CD4-positive, alpha-beta T cell (primary cell): ENCODE data around the gene SPECC1L. TPM values are rescaled to one million over a fixed set of nuclear protein-coding genes. Genes with fewer than 3 reads are reported as not detected.
A peak's percentile ranks its signal among the peaks of the same experiment; 100 is the strongest.

ENCODE experiments used
- ATAC-seq: fragments of 200-7000 bp; cut with Tn5 transposase; one replicate; pipeline ENCODE4 v1.10.0; 2022; ENCODE audit warnings: mild to moderate bottlenecking; ENCODE audit not compliant: poor library complexity
- CTCF ChIA-PET: fragments of 350-600 bp; sonication (Branson Sonifier 250); formaldehyde crosslinking; loops from one replicate; lab custom pipeline; 2021; ENCODE audit warnings: antibody characterized with exemption, inconsistent platforms; lab: Charles Lee
- POLR2A ChIA-PET: fragments of 350-600 bp; sonication (Branson Sonifier 250); formaldehyde crosslinking; loops from one replicate; lab custom pipeline; 2021; ENCODE audit warnings: antibody characterized with exemption, inconsistent platforms; lab: Charles Lee
- DNase-seq, 14 experiments: peaks; one replicate each; pipeline ENCODE4 v3.0.0-alpha.2; 2013 to 2020; ENCODE audit warnings: mixed read lengths in 2 of 14
- H3K27ac ChIP-seq, 2 donors: one replicate each; pipeline versions ENCODE4 v1.5.1 to v1.7.0; 2013; ENCODE audit warnings: low read length in 2 of 2, low read depth in 1 of 2, mild to moderate bottlenecking in 1 of 2
- H3K27me3 ChIP-seq, 2 experiments: 1 replicate in 1 of 2; 2 replicates in 1 of 2; pipeline versions ENCODE4 v1.6.1 to v1.7.0; 2013; ENCODE audit warnings: low read length in 2 of 2, control low read depth in 1 of 2, mild to moderate bottlenecking in 1 of 2, moderate library complexity in 1 of 2; ENCODE audit not compliant: insufficient read depth in 2 of 2, control insufficient read depth in 1 of 2
- H3K36me3 ChIP-seq: one replicate; pipeline ENCODE4 v1.6.1; 2013; ENCODE audit warnings: low read length, control low read depth; ENCODE audit not compliant: insufficient read depth
- H3K4me1 ChIP-seq: one replicate; pipeline ENCODE4 v1.6.1; 2013; ENCODE audit warnings: low read length, control low read depth; ENCODE audit not compliant: insufficient read depth
- H3K4me3 ChIP-seq: one replicate; pipeline ENCODE4 v1.5.1; 2013; ENCODE audit warnings: mild to moderate bottlenecking, low read length, moderate library complexity
- H3K9me3 ChIP-seq, 2 experiments: 1 replicate in 1 of 2; 2 replicates in 1 of 2; pipeline versions ENCODE4 v1.6.1 to v1.7.0; 2013; ENCODE audit warnings: low read length in 2 of 2, mild to moderate bottlenecking in 2 of 2, control low read depth in 1 of 2, moderate library complexity in 1 of 2; ENCODE audit not compliant: control insufficient read depth in 1 of 2, insufficient read depth in 1 of 2
- H3K27ac Mint-ChIP-seq: one replicate; pipeline ENCODE4 v1.8.0; 2020; ENCODE audit warnings: mixed read lengths
- H3K27me3 Mint-ChIP-seq: one replicate; pipeline ENCODE4 v1.8.0; 2021; ENCODE audit warnings: mixed read lengths
- H3K36me3 Mint-ChIP-seq: one replicate; pipeline ENCODE4 v1.8.0; 2021; ENCODE audit warnings: low read depth, mixed read lengths
- H3K4me1 Mint-ChIP-seq: one replicate; pipeline ENCODE4 v1.8.0; 2021; ENCODE audit warnings: low read depth, mixed read lengths
- H3K4me3 Mint-ChIP-seq: one replicate; pipeline ENCODE4 v1.8.0; 2020; ENCODE audit warnings: mild to moderate bottlenecking, mixed read lengths
- H3K9me3 Mint-ChIP-seq: one replicate; pipeline ENCODE4 v1.8.0; 2020; ENCODE audit warnings: mixed read lengths
- intact Hi-C, 2 experiments: fragments of 100-400 bp; cut with DNase I in 1 of 2; cut with micrococcal nuclease in 1 of 2; formaldehyde crosslinking; loops; one replicate each; pipeline versions ENCODE4 v1.15.1 to v1.9.0; 2023 to 2025; cut with DNase I, micrococcal nuclease
- total RNA-seq, 174 experiments: library from RNA in 2 of 174; stranded (reverse) in 2 of 174; gene quantifications; one replicate each; pipeline ENCODE4 v1.2.3 and lab custom pipeline; 2021 to 2026
- TF ChIP-seq, protein P1 (sequence below): fragments of 200-600 bp; IDR thresholded peaks from one replicate; pipeline ENCODE4 v1.8.0; 2022; ENCODE audit warnings: antibody characterized with exemption, mild to moderate bottlenecking

The SPECC1L gene
- total RNA-seq, 2 experiments from 2014 or later, result 27.5 to 31.8 TPM

DNA sequence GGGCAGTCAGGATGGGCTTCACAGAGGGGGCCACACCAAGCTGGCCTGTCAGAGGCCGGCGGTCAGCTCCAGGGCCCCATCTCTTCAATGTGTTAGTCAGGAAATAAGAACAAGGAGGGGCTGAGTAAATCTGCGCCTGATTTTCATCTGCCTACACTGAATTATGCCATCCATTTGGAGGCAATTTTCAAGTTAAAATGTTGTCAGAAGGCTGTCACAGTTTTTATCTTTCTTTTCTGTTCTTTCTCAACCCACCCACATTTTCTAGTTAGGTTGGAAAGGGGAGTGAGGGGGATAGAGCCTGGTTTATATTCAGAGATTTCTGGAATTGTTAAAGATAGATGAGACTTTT is 175.6 kb downstream of the SPECC1L start:
- H3K9me3 ChIP-seq, result peaks cover 0 to 7% of the 10 kb centered on the region in 2 experiments
- no peak overlapping the region for H3K27ac ChIP-seq
- peaks cover 33% of the 10 kb centered on the region for H3K36me3 ChIP-seq
- no peak overlapping the region for H3K4me3 ChIP-seq
- CTCF ChIA-PET, result interaction anchor here (1.4 kb wide), 1 partner anchor 9 kb away, joined by 3 read pairs; no protein-coding TSS in a partner anchor
- POLR2A ChIA-PET, result interaction anchor here (1.3 to 1.6 kb wide), 2 partner anchors 11 to 22 kb away, joined by 3 to 5 read pairs; no protein-coding TSS in a partner anchor
- H3K36me3 Mint-ChIP-seq, result peaks cover 39% of the 10 kb centered on the region
- H3K9me3 Mint-ChIP-seq, result no peaks in the 10 kb centered on the region
- no peak for ATAC-seq
- H3K4me1 Mint-ChIP-seq, result peaks cover 16% of the 10 kb centered on the region
- no peaks in the 10 kb centered on the region for H3K27me3 ChIP-seq
- TF ChIP-seq, protein P1, sequence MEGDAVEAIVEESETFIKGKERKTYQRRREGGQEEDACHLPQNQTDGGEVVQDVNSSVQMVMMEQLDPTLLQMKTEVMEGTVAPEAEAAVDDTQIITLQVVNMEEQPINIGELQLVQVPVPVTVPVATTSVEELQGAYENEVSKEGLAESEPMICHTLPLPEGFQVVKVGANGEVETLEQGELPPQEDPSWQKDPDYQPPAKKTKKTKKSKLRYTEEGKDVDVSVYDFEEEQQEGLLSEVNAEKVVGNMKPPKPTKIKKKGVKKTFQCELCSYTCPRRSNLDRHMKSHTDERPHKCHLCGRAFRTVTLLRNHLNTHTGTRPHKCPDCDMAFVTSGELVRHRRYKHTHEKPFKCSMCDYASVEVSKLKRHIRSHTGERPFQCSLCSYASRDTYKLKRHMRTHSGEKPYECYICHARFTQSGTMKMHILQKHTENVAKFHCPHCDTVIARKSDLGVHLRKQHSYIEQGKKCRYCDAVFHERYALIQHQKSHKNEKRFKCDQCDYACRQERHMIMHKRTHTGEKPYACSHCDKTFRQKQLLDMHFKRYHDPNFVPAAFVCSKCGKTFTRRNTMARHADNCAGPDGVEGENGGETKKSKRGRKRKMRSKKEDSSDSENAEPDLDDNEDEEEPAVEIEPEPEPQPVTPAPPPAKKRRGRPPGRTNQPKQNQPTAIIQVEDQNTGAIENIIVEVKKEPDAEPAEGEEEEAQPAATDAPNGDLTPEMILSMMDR, result no peak
- DNase-seq, result no peak
- peak overlapping the region; percentile 27 for H3K27ac Mint-ChIP-seq
- no peaks in the 10 kb centered on the region for H3K27me3 Mint-ChIP-seq
- intact Hi-C loops, result no loop called here
- H3K4me3 Mint-ChIP-seq, result no peak overlapping the region
- H3K4me1 ChIP-seq, result peaks cover 25% of the 10 kb centered on the region

GRCh38 chr22:24450610-24451009 is 180.0 kb downstream of the SPECC1L start:
- no peaks in the 10 kb centered on the region for H3K27me3 Mint-ChIP-seq
- Histone ChIP-seq H3K9me3 (peaks cover 4 to 9% of the 10 kb centered on the region in 2 experiments), H3K4me3 (no peak overlapping the region), H3K36me3 (no peaks in the 10 kb centered on the region), H3K4me1 (no peaks in the 10 kb centered on the region), H3K27me3 (no peaks in the 10 kb centered on the region), H3K27ac (no peak overlapping the region)
- ChIA-PET CTCF (no interaction called here), POLR2A (no interaction called here)
- H3K27ac Mint-ChIP-seq, result no peak overlapping the region
- peaks cover 4% of the 10 kb centered on the region for H3K36me3 Mint-ChIP-seq
- intact Hi-C loops, result no loop called here
- ATAC-seq, result no peak
- no peak overlapping the region for H3K4me3 Mint-ChIP-seq
- TF ChIP-seq, protein P1, result no peak
- no peak for DNase-seq
- H3K4me1 Mint-ChIP-seq, result no peaks in the 10 kb centered on the region
- H3K9me3 Mint-ChIP-seq, result no peaks in the 10 kb centered on the region

GRCh38 chr22:24451162-24451561 is 180.5 kb downstream of the SPECC1L start:
- intact Hi-C loops, result no loop called here
- no peak overlapping the region for H3K4me3 ChIP-seq
- TF ChIP-seq, protein P1, result no peak
- no peak overlapping the region for H3K27ac Mint-ChIP-seq
- no peak for DNase-seq
- ChIA-PET CTCF (no interaction called here), POLR2A (no interaction called here)
- H3K9me3 ChIP-seq, result peaks cover 4 to 9% of the 10 kb centered on the region in 2 experiments
- H3K4me1 Mint-ChIP-seq, result no peaks in the 10 kb centered on the region
- no peaks in the 10 kb centered on the region for H3K27me3 Mint-ChIP-seq
- H3K36me3 ChIP-seq, result no peaks in the 10 kb centered on the region
- H3K27me3 ChIP-seq, result no peaks in the 10 kb centered on the region
- no peaks in the 10 kb centered on the region for H3K9me3 Mint-ChIP-seq
- ATAC-seq, result no peak
- H3K27ac ChIP-seq, result no peak overlapping the region
- H3K36me3 Mint-ChIP-seq, result peaks cover 4% of the 10 kb centered on the region
- no peaks in the 10 kb centered on the region for H3K4me1 ChIP-seq
- no peak overlapping the region for H3K4me3 Mint-ChIP-seq
